Measurements from ENCODE around the gene CIB4.

GRCh38 chr2:26648516-26648915, 7.3 kb upstream of the CIB4 start:
- TF ChIP-seq CTCF (IDR thresholded peaks at IDR 0.05) (no peak), NFYB (CRISPR knock-in tag; conservative IDR thresholded peaks at IDR 0.05; ENCODE audit: low read depth) (no peak), ATF2 (CRISPR knock-in tag; IDR thresholded peaks at IDR 0.05; ENCODE audit: borderline replicate concordance, low read depth) (no peak), ESRRA (CRISPR knock-in tag; IDR thresholded peaks at IDR 0.05; ENCODE audit: borderline replicate concordance) (no peak)

All from WTC11 (cell line).